ENCODE measurements around the gene GPRC5A. TPM values are rescaled to one million over a fixed set of nuclear protein-coding genes. Genes with fewer than 3 reads are reported as not detected.

The GPRC5A gene
- total and polyA plus RNA-seq, 2 of the 13 experiments (the other 11 are each of a cell fraction or from before 2014, with no cell fraction given) = 0.27 to 3.0 TPM

GRCh38 chr12:12890543-12891079 is 751 bp upstream of the GPRC5A start (continued):
- TF ChIP-seq ZNF142 (CRISPR knock-in tag; IDR thresholded peaks at IDR 0.05) = no peak
- no peak for TF ChIP-seq HNRNPUL1 (IDR thresholded peaks at IDR 0.05; ENCODE audit: low read depth, low read length)
- TF ChIP-seq HOXA9 (CRISPR knock-in tag; IDR thresholded peaks at IDR 0.05; ENCODE audit: borderline replicate concordance) = no peak
- peak; percentile 65 for TF ChIP-seq MAX (IDR thresholded peaks at IDR 0.05)
- TF ChIP-seq FOXK2 (IDR thresholded peaks at IDR 0.05) = no peak
- TF ChIP-seq SALL1 (CRISPR knock-in tag; IDR thresholded peaks at IDR 0.05) = peak; percentile 28; the same call in 1 of the 2 replicates
- TF ChIP-seq ARNT (IDR thresholded peaks at IDR 0.05) = no peak
- no peak for TF ChIP-seq ZBTB2 (CRISPR knock-in tag; IDR thresholded peaks at IDR 0.05; ENCODE audit: low read depth)
- no peak for TF ChIP-seq SMAD9 (CRISPR knock-in tag; IDR thresholded peaks at IDR 0.05)
- 0 out of 2 replicates have a peak, but pooled peaks have one; percentile 10 for TF ChIP-seq KAT8 (CRISPR knock-in tag; IDR thresholded peaks at IDR 0.05)
- TF ChIP-seq FOXP1 (IDR thresholded peaks at IDR 0.05) = no peak
- no peak for TF ChIP-seq FOXP1 (CRISPR knock-in tag; IDR thresholded peaks at IDR 0.05)
- TF ChIP-seq ZNF407 (CRISPR knock-in tag; IDR thresholded peaks at IDR 0.05; ENCODE audit: not compliant biosample characterization) = no peak
- TF ChIP-seq HNRNPL (IDR thresholded peaks at IDR 0.05; ENCODE audit: low read depth, low read length) = no peak
- no peak for TF ChIP-seq ZNF570 (CRISPR knock-in tag; IDR thresholded peaks at IDR 0.05; ENCODE audit: borderline replicate concordance)
- no peak for TF ChIP-seq ZBTB21 (CRISPR knock-in tag; IDR thresholded peaks at IDR 0.05)
